Lung microvascular endothelial cell (primary cell): ENCODE data around the gene PARD3B. TPM values are rescaled to one million over a fixed set of nuclear protein-coding genes. Genes with fewer than 3 reads are reported as not detected.

Experiments
- DNase-seq, 2 donors: peaks; one replicate each; pipeline versions ENCODE4 v3.0.0 to v3.0.0-alpha.2; 2010; ENCODE audit warnings: low read depth in 2 of 2
- total RNA-seq: library from RNA; depleted of rRNA; stranded (reverse); fragments of >200 nt; gene quantifications from 2 replicates; pipeline ENCODE4 v1.2.1, GENCODE V29; 2014

The PARD3B gene
- total RNA-seq, 1 donor from 2014 or later: 10.9 TPM

DNA sequence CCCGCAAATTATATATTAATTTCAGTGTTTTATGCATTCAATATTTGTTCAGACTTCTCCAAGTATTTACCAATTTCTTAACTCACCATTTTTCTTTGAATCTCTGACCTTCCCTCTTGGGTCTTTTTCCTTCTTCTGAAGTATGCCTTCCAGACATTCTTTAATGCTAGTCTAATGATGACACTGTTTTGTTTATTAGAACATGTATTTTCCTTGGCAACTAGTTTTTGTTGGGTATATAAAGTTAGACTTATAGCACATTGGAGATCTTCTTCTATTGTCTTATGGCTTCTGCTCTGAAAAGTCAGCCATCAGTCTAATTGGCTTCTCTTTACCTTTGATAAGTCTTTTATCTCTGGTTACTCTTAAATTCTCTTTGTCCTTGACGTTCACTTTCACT lies 713.8 kb downstream of the PARD3B start:
- no peak for DNase-seq

DNA sequence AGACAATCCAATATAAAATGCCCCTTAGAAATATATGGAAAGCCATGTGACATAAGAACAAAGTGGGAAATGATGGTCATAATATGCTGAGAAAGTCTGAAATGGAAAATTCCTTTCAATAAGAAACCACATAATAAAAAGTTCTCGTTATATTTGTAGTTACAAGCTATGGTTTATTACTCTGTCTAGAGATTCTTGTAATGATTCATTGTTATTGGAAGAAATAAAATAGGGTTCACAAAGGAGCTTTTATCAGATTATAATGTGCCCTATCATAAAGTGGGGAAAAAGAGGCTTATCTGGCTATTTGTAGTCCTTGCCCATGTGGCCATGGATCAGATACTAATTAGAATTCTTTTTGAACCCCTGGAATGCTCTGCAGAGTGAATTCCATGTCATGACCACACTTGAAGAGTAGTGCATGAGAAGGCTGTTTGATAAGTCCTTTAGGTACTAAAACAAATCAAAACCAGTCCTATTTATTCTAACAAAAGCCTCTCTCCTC lies 716.3 kb downstream of the PARD3B start:
- no peak for DNase-seq

GRCh38 chr2:205267323-205267722 lies 722.0 kb downstream of the PARD3B start:
- no peak for DNase-seq

DNA sequence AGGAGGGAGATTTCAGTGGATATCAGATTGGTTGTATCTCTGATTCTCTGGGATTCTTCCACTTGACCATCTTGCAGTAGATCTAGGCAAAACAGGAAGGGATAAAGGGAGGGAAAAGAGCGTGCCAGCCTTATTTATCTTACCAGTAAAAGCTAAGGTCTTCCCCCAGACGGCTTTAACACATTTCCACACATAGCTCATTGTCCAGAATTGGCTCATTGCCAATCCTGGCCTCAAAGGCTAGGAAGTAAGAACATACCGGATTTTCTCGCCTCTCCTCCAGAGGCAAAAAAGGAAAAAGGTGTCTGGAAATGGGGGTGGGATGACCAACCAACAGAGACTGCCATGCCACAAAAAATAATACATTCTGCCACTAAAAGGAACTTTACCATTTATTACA lies 725.4 kb downstream of the PARD3B start:
- peak; percentile 74 to 86 for DNase-seq

DNA sequence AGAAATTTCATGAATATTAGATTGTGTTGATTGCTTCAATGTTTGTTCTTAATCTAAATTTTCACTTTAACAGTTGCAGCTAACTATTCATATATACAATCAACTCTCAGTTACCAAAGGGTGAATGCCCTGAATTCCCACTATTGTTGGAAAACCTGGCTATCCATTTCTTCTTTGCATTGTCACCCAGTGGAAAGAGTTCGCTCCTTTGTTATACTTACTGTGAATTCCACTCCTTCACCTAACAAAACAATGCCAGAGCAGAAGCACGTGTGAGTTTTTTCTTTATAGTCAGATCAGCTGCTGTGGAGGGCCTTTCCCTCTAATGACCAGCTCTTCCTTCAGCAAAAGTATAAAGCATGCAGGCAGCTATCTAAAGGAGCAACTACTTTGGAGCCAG lies 727.9 kb downstream of the PARD3B start:
- DNase-seq: peak in 1 of 2 donors; percentile 35

DNA sequence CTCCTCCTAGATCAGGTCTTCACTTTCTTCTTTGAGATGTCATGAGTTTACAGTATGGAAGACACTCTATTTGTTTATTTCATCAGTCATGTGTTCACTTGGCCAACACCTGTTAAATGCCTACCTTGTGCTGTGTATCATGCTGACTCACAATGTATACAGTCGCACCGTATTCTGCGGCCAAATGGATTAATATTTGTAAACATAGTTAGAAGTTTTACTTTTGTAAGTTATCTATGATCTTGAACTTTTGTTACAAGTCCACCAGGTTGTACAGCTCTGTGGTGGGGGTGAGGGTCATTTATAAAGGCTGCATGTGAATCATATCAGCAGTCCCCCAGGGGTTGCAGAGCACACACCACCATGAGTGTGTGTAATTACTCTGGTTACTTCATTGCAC lies 728.4 kb downstream of the PARD3B start:
- DNase-seq: no peak

DNA sequence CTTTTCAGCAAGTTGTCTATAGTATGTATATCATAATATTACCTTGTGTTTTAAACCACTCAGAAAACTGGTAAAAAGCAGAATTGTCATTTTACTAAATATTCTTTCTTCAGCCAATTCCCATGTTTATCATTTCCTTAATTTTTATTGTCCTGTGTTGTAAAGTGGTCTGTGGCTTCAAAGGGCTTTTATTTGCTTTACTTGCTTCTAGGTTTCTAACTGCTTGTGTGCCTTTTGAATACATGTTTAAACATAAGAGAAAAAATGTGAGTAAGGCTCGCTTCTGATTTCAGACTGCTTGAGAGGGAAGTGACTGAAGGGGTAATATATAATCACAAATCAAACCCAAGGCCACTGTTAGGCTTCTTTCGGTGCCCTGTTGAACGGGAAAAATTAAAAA lies 729.5 kb downstream of the PARD3B start:
- DNase-seq: no peak

DNA sequence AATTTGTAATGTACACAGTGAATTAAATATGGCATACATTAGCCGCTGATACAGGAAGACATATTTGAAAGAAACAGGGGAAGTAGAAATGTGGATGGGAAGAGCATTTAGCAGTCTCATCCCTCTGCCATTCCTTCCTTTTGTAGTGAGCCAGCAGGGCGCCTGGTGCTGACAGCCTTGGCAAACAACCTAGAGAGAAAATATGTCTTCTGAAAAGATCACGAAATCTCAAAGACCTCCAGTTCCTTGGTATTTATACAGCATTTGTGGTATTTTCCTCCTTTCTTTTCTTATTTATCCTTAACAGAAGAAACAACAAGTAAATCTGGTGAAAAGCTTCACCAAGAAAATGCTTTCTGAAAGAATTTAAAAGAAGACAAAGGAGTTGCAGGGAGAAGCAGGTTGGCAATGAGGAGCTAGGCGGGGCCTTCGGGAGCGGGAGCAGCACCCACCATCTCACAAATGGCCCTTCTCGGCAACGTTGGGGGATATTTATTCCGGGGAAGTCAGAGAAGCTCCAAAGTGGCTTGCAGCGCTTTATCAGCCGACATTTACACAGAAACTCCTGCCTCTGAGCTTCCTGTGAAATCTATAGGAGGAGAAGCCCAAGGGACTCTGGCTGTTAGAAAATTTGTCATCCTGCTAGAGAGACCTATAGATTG lies 731.0 kb downstream of the PARD3B start:
- DNase-seq: no peak

DNA sequence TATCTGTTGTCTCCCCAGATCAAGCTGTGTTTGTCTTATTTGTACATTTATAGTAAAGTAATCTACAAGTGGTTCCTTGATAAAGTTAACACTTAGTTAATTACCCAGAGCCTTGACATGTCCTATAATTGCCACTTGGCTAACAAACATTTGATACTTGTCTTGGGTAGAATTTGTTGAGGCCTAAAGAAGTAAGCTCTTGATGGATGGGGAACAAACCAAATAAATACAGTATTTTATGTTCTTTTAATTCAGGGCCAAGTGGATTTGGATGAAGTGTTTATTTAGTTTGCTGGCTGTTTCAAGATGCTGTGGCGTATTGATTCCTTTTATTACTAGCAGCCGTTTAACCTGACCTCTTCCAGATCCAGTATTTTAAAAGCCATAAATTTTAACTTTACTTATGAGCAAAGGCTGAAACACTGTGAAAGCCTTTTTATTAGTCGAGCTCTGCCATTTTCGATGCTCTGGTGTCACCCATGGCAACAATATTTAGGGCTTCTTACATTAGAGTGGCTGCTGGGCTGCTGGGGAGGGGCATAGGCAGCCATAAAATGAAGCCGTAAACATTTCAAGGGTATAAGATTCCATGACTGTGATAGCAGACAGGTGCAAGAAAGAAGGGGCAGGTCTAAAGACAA lies 735.4 kb downstream of the PARD3B start:
- DNase-seq: no peak

- DNase-seq: no peak
Measured at GRCh38 chr2:205283736-205284270, 738.5 kb downstream of the PARD3B start.

DNA sequence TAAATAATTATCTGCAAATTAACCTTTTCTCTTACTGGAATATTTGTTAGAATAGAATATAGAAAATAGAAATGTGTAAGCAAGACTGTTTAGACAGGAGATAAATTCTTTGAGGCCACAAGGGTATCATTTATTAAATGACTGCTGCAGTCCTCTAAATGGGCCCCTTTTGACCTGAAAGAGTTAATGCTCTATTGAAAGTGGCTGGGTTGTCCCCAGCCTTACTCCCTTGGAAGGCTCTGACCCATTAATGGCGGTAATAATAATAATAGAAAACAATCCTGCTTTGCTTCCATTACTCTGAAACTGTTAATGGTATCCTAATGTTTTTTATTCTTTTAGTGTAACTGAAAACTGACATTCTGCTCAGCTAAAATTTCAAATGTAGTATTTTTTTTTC lies 739.1 kb downstream of the PARD3B start:
- no peak for DNase-seq

DNA sequence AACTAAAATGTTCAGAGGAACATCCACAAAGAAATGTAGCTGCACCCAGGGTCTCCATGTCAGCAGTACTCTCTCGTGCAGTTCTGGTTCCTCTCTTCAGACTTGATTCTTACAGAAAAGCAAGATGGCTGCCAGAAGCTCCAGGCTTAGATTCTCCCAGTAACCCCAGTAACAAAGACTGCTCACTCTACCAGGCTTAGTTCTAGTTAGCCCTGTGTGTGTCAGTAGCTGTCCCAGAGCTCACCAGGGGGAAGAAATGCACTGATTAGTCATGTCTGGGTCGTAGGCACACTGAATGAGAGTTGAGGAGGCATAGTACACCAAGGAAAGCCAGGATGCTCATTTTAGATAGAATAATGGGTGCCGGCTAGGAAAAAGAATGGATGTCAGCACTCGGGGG lies 742.0 kb downstream of the PARD3B start:
- DNase-seq: peak in 1 of 2 donors; percentile 14

- no peak for DNase-seq
Measured at GRCh38 chr2:205288686-205289085, 743.4 kb downstream of the PARD3B start.

GRCh38 chr2:205290299-205290698 lies 745.0 kb downstream of the PARD3B start:
- DNase-seq: peak in 1 of 2 donors; percentile 7

DNA sequence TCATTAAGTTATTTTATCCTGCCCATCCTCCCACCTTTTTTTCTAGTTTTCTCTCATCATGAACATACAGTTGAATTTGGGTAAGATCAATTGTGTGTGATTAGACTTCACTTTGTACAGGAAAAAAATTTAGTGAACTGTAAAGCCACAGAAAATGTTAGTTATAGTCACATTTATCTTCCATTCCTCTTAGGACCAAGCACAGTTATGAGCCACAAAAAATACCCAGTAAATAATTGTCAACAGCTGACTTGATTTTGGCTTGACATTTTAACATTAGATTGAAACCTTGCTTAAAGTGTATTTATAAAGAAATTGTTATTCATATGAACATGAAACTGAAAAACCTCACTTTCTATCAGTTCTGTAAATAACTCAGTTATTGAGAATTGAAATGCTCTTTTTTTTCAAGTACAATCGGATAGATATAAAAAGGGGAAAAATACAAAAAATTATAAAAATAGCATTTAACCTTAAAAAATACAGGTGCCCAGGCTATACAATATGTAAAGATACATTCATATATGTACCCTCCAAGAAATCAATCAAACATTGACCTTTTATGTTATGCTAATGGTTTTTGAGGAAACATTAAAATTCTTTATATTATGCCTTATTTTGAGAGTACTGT lies 747.5 kb downstream of the PARD3B start:
- DNase-seq: no peak

DNA sequence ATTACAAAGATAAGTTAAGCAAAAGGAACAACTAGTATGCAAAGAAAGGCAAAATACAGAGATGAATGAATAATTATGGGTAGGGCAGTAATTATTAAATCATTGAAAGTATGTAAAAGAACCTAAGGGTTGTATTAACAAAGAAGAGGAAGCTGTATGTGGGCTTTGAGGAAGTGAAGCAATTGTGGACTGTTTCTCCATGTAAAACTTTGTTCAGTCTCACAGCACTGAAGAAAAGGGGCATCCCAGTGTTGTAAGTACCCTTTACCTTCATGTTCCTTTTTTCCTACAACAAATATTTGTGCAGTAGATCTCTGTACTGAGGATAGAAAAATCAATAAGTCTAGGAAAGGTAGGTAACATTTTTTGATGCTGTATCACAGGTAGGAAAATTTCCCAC lies 748.3 kb downstream of the PARD3B start:
- DNase-seq: no peak

- DNase-seq: no peak
Measured at GRCh38 chr2:205296959-205297358, 751.7 kb downstream of the PARD3B start.

GRCh38 chr2:205297368-205297767 lies 752.1 kb downstream of the PARD3B start:
- DNase-seq: no peak

DNA sequence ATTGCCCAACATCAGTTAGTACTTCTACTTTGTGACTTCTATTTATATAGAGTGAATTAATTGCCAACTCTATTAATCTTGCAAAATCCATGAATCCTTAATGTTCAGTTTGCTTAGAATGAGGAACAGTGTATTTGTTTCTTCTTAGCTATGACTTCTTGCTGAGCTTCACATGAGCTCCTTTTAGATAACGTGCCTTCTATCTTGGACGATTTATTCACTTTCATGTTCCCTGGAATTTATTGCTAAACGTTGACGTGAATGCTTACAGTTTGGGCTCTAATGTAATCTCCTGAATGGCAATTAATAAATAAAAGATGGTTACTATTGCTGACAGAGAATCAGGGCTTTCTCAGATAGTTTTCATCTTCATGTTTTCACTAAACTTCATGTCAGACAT lies 752.6 kb downstream of the PARD3B start:
- DNase-seq: no peak

- no peak for DNase-seq
Measured at GRCh38 chr2:205311201-205311600, 765.9 kb downstream of the PARD3B start.

DNA sequence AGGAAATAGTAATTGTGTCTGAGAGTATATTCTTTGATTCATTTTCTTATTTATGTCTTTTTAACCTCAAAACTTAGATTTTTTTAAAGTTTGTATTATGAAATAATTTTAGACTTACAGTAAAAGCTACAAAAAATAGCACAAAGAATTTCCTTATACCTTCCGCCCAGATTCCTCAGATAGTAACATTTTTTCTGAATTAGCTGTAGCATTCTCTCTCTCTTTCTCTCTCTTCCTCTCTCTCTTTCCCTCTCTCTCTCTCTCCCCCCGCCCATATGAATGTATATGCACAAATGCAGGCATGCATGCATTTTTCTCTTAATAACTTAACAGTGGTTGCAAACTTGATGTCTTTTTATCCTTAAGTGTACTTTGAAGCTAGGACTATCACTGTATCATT lies 776.0 kb downstream of the PARD3B start:
- DNase-seq: no peak

- DNase-seq: peak; percentile 11 to 18
Measured at GRCh38 chr2:205323929-205324328, 778.7 kb downstream of the PARD3B start.

GRCh38 chr2:205324355-205324754 lies 779.1 kb downstream of the PARD3B start:
- peak in 1 of 2 donors; percentile 9 for DNase-seq
